Stimulated activated CD4-positive, alpha-beta T cell treated with anti-CD3 and anti-CD28 coated beads, Interleukin-12 subunit alpha, Interleukin-12 subunit beta, amount 100 ng/mL, for 24 hours (primary cell): ENCODE results near the gene PLD3.

Source experiments
- DNase-seq, 2 experiments: peaks; one replicate each; pipeline ENCODE4 v3.0.0-alpha.2; 2020; ENCODE audit warnings: low read depth in 2 of 2

PLD3 gene

GRCh38 chr19:40348125-40348913, at the start of gene PLD3, which contains the start of gene C19orf47:
Gene PLD3, plus strand, starts transcription at chr19:40348695. Its CDS starts 17,789 bp downstream, at chr19:40366484.
Gene C19orf47, minus strand, starts transcription at chr19:40348397. Its CDS starts 6,540 bp downstream, at chr19:40341857.
- DNase-seq = peak; percentile 97

GRCh38 chr19:40300668-40301067, 47.8 kb upstream of the PLD3 start:
- no peak for DNase-seq

GRCh38 chr19:40302224-40303011, 46.1 kb upstream of the PLD3 start:
- no peak for DNase-seq

- no peak for DNase-seq
Measured at GRCh38 chr19:40303765-40304164, 44.7 kb upstream of the PLD3 start.

DNA sequence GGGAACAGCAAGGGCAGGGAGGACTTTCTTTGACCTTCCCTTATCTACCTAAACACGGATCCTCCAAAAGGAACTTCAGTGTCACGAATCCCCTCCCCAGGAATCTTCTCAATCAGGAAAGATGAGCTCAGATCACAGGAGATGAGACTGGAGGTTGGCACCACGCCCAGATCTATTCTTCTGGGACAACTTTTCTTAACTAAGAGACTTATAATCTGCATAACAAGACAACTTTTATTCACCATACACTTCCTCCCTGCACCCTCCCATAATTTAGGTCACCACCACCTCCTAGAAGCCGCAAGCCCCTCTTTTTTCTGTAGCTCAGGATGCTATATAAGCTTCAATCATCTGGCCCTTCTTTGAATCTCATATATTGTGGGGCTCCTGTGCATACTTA, 44.2 kb upstream of the PLD3 start:
- no peak for DNase-seq

DNA sequence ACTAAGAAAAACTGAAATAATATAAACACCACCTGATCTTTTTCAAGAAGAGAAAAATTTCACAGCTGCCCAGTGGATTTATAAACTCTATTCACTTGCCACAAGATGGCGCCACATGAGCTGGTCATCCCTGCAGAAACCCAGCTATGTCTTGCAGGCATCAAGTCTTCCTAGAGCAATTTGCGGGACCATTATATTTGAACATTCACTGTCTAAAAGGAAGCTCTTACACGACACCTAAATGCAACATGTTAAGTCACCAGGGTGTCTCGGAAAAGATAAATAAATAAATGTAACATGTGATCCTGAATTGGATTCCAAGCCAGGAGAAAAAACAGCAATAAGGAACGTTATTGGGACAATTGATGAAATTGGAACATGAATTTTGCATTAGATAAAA, 43.1 kb upstream of the PLD3 start:
- DNase-seq = peak; percentile 37 to 66

DNA sequence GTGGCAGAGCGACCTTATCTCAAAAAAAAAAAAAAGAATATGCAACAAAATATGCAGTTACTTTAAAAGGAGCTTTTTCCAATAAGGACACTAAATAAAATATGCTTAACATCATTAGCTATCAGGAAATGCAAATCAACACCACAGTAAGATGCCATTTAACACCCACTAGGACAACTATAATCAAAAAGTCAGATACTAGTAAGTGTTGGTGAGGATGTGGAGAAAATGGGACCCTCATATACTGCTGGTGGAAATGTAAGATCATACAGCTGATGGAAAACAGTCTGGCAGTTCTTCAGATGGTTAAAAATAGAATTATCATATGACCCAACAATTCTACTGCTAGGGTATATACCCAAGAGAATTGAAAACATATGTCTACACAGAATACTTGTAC, 38.8 kb upstream of the PLD3 start:
- DNase-seq = no peak

GRCh38 chr19:40312533-40312932, 36.0 kb upstream of the PLD3 start:
- DNase-seq = no peak

DNA sequence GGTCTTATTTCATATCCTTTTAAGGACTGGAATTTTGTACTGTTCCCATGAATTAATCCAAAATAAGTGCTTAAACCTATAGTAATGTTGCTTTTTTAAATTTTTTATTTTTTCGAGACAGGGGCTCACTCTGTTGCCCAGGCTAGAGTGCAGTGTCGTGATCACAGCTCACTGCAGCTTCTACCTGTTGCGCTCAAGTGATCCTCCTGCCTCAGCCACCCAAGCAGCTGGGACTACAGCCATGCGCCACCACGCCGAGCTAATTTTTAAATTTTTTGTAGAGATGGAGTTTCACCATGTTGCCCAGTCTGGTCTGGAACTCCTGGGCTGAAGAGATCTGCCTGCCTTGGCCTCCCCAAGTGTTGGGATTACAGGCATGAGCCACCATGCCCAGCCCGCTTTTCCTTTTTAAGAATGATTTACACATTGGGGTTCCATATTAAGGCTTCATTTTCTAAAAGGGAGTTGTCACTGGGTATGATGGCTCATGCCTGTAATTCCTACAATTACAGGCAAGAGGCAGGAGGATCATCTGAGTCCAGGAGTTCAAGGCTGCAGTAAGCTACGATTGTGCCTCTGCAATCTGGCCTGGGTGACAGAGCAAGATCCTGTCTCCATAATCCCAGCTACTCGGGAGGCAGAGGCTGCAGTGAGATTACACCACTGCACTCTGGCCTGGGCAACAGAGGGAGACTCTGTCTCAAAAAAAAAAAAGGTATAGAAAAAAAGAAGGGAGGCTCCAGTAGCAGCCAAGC, 35.1 kb upstream of the PLD3 start:
- DNase-seq = no peak

DNA sequence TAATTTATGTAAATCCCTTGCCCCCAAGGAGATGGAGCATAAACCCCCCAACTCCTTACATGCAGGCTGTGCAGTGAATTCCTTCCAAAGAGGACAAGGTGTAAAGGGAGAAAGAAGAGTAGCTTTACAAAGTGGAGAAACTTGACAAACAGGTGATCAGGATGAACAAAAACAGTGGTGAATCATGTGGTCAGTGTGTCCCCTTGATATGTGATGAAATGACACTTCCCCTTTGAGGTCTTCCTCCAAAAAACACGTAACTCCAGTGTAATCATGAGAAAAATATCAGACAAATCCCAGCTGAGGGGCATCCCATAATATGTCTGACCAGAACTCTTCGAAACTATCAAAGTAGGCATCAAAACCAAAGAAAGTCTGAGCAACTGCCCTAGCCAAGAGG, 33.8 kb upstream of the PLD3 start:
- no peak for DNase-seq

DNA sequence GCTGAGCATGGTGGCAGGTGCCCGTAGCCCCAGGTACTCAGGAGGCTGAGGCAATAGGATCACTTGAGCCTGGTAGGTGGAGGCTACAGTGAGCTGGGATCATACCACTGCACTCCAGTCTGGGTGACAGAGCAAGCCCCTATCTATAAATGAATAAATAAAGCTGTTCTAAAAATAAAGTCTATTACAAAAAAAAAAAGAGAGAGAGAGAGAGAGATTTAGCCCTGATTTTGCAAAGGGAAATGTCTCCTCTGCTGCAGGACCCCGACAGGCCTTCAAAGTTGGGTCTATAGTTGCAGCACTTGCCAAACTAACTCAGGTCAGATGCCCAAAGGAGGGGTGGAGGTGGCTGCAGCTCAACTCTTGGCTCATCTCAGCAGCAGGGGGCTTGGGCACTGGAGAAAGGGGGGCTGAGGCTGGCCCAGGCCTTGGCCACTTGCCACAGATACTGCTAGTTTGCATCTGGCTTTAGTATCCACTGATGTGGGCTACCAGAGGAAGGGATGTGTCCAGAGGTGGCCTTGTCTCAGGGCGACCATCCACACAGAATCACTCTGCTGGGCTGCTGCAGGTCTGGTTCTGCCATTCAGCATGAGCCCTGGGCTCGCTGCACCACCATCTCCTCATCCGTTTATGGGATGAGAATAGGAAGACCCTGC, 32.6 kb upstream of the PLD3 start:
- DNase-seq = no peak

DNA sequence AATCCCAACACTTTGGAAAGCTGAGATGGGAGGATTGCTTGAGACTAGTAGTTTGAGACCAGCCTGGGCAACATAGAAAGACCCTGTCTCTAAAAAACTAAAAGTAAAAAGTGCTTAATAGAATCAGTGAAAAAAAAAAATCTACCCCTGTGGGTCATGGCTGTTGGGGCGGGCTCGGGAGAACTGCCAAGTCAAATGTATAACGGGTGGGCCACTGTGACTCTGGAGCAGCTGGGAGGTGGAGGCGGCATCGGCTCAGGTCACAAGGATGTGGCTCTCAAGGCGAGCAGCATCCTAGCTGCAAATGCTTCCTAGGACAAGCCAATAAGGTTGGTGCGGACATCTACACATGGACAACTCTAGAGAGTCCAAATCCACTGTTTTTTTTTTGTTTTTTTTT, 31.2 kb upstream of the PLD3 start:
- DNase-seq = no peak

GRCh38 chr19:40320558-40320935, 27.9 kb upstream of the PLD3 start:
- DNase-seq = no peak

GRCh38 chr19:40321076-40321475, 27.4 kb upstream of the PLD3 start:
- no peak for DNase-seq

DNA sequence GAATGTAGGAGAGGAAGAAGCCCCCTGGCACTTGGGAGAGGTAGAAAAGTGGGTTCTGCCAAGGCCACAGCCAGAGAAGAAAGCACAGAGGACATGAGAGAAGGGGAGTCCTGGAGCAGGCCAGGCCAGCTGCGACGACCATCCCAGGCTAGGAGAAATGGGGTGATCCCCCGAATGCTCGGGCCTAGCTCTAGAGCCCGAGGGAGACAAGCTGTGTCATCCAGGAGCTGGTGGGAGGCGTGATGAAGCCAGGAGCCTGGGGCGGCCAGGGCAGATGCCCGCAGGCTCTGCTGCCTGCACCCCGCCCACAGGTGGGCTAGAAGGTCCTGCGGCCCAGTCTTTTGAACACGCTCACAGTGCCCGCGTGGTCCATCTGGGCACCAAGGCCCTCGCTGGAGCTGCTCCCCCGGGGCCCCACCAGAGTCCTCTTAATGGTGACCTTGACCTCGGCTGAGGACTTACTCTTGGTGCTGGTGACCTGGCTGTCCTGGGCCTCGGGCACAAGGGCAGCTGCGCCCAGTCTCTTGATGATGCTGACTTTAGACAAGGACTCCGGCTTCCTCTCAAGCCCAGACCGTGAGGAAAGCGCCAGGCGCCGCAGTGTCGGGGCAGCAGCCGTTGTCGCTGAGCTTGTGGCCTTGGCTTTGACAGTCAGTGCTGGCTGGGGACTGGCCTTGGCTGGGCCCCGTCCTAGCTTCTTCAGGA, 26.8 kb upstream of the PLD3 start:
- DNase-seq = no peak

- DNase-seq = no peak
Measured at GRCh38 chr19:40322271-40322610, 26.3 kb upstream of the PLD3 start.

DNA sequence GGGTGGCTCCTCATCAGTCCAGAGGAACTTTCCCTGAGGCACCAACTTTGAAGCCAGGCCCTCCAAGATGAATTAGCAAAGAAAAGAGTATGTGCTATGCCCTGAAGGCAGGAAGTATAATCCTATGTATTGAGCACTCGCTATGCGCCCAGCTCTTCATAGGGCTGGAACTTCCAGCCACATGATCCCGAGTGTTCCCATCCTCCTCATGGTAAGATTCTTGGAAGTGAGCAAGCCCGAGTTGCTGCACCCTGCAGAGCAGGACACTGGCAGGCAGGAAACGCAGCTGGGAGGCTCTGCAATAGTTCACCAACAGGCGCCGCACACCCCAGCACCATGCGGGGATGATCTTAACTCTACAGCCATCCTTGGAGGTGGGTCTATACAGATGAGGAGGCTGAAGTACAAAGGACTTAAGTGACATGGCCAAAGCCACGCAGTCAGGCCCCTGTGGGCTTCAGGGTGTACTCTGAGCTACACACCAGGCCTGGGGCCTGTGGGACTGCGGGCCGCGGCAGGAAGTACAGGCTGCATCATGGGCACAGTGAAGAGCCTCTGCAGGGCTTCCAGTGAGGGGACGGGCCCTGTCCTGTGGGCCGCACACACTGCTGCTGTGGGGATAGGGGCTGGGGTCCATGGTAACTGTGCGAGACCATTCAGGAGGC, 25.4 kb upstream of the PLD3 start:
- DNase-seq = no peak

GRCh38 chr19:40323705-40324104, 24.8 kb upstream of the PLD3 start:
- DNase-seq = no peak

DNA sequence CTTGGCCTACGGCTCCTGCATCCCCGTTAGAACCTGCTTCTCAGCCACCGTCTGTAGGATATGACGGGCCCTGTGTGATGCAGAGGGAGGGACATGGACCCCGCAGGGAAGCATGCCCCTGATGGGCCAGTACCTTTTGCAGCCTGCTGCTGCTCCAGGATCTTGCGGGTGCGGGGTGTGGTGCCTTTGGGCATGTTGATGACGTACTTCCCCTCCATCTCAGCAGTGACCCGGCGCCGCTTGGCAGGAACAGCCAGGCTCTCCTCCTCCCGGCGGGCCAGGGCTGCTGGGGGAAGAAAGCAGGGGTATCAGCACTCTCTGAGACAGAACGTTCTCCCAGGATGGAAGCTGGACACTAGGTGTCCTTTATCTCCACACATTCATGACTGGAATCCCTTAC, 22.3 kb upstream of the PLD3 start:
- DNase-seq = no peak

DNA sequence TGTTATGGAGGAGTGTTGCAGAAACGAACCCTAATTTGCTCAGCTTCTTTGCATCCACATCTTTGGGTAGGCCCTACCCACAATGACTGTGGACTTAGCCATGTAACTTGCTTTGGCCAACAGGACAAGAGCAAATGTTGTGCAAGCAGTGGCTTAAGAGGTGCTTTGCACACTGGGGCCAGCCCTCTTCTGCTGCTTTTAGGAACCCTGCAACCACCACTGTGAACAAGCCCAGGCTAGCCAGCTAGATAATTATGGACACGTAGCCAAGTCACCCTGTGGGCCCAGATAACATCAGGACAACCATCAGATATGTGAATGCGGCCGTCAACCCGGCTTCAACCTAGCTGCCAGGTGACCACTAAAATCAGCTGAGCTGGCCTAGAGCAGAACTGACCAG, 17.4 kb upstream of the PLD3 start:
- DNase-seq = no peak

GRCh38 chr19:40332669-40333068, 15.8 kb upstream of the PLD3 start:
- DNase-seq = no peak
